ENCODE results near the gene PRKG1.

The PRKG1 gene

GRCh38 chr10:51066231-51066630 lies 8.1 kb upstream of the PRKG1 start:
- H3K4me3 ChIP-seq (ENCODE audit: low read length): no peak overlapping the region
- TF ChIP-seq ZNF274 (IDR thresholded peaks at IDR 0.05; ENCODE audit: low read depth, low read length): no peak

- no peak overlapping the region for H3K4me3 ChIP-seq (ENCODE audit: low read length)
- no peak for TF ChIP-seq ZNF274 (IDR thresholded peaks at IDR 0.05; ENCODE audit: low read depth, low read length)
These were observed 2.1 kb upstream of the PRKG1 start for GRCh38 chr10:51072210-51072609.

- TF ChIP-seq ZNF274 (IDR thresholded peaks at IDR 0.05; ENCODE audit: low read depth, low read length): no peak
These were observed 1.3 kb upstream of the PRKG1 start for GRCh38 chr10:51072921-51073434.

GRCh38 chr10:51073453-51074237 lies 642 bp upstream of the PRKG1 start:
- H3K4me3 ChIP-seq (ENCODE audit: low read length): no peak overlapping the region; the same call in 1 of the 2 replicates
- TF ChIP-seq ZNF274 (IDR thresholded peaks at IDR 0.05; ENCODE audit: low read depth, low read length): no peak

More at GRCh38 chr10:51072921-51073434, 1.3 kb upstream of the PRKG1 start:
- H3K4me3 ChIP-seq (ENCODE audit: low read length): no peak overlapping the region

GRCh38 chr10:51075043-51075872 lies 971 bp downstream of the PRKG1 start:
- no peak for TF ChIP-seq ZNF274 (IDR thresholded peaks at IDR 0.05; ENCODE audit: low read depth, low read length)
- peak overlapping the region; percentile 21 for H3K4me3 ChIP-seq (ENCODE audit: low read length)

- no peak for TF ChIP-seq ZNF274 (IDR thresholded peaks at IDR 0.05; ENCODE audit: low read depth, low read length)
- no peak overlapping the region for H3K4me3 ChIP-seq (ENCODE audit: low read length)
These were observed 1.6 kb downstream of the PRKG1 start for GRCh38 chr10:51075873-51076229.

GRCh38 chr10:51076299-51076841 lies 2.1 kb downstream of the PRKG1 start:
- TF ChIP-seq ZNF274 (IDR thresholded peaks at IDR 0.05; ENCODE audit: low read depth, low read length): no peak
- no peak overlapping the region for H3K4me3 ChIP-seq (ENCODE audit: low read length)

- TF ChIP-seq ZNF274 (IDR thresholded peaks at IDR 0.05; ENCODE audit: low read depth, low read length): no peak
- no peak overlapping the region for H3K4me3 ChIP-seq (ENCODE audit: low read length)
These were observed 2.8 kb downstream of the PRKG1 start for GRCh38 chr10:51077074-51077473.

GRCh38 chr10:51077507-51077906 lies 3.2 kb downstream of the PRKG1 start:
- TF ChIP-seq ZNF274 (IDR thresholded peaks at IDR 0.05; ENCODE audit: low read depth, low read length): no peak
- H3K4me3 ChIP-seq (ENCODE audit: low read length): no peak overlapping the region

- H3K4me3 ChIP-seq (ENCODE audit: low read length): no peak overlapping the region
- TF ChIP-seq ZNF274 (IDR thresholded peaks at IDR 0.05; ENCODE audit: low read depth, low read length): no peak
These were observed 5.0 kb downstream of the PRKG1 start for GRCh38 chr10:51079331-51079730.

GRCh38 chr10:51079766-51080165 lies 5.5 kb downstream of the PRKG1 start:
- no peak overlapping the region for H3K4me3 ChIP-seq (ENCODE audit: low read length)
- TF ChIP-seq ZNF274 (IDR thresholded peaks at IDR 0.05; ENCODE audit: low read depth, low read length): no peak

- no peak for TF ChIP-seq ZNF274 (IDR thresholded peaks at IDR 0.05; ENCODE audit: low read depth, low read length)
- H3K4me3 ChIP-seq (ENCODE audit: low read length): no peak overlapping the region
These were observed 6.2 kb downstream of the PRKG1 start for GRCh38 chr10:51080311-51081006.

- no peak for TF ChIP-seq ZNF274 (IDR thresholded peaks at IDR 0.05; ENCODE audit: low read depth, low read length)
- no peak overlapping the region for H3K4me3 ChIP-seq (ENCODE audit: low read length)
These were observed 8.6 kb downstream of the PRKG1 start for GRCh38 chr10:51082857-51083256.

GRCh38 chr10:51083356-51083853 lies 9.1 kb downstream of the PRKG1 start:
- no peak overlapping the region for H3K4me3 ChIP-seq (ENCODE audit: low read length)

More at GRCh38 chr10:51083356-51083853, 9.1 kb downstream of the PRKG1 start:
- no peak for TF ChIP-seq ZNF274 (IDR thresholded peaks at IDR 0.05; ENCODE audit: low read depth, low read length)
